Epidermal melanocyte (primary cell): ENCODE data around the gene MARVELD2.
A peak's percentile ranks its signal among the peaks of the same experiment; 100 is the strongest.
"Not testable (repeated sequence)": the region's sequence is repeated elsewhere in the genome, so short reads cannot be mapped to it uniquely, and the experiment has no call there.

Source experiments
- DNase-seq: peaks from one replicate; pipeline ENCODE4 v3.0.0; 2011; ENCODE audit warnings: low spot score; ENCODE audit not compliant: insufficient read length

The MARVELD2 gene, protein sequence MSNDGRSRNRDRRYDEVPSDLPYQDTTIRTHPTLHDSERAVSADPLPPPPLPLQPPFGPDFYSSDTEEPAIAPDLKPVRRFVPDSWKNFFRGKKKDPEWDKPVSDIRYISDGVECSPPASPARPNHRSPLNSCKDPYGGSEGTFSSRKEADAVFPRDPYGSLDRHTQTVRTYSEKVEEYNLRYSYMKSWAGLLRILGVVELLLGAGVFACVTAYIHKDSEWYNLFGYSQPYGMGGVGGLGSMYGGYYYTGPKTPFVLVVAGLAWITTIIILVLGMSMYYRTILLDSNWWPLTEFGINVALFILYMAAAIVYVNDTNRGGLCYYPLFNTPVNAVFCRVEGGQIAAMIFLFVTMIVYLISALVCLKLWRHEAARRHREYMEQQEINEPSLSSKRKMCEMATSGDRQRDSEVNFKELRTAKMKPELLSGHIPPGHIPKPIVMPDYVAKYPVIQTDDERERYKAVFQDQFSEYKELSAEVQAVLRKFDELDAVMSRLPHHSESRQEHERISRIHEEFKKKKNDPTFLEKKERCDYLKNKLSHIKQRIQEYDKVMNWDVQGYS

DNA sequence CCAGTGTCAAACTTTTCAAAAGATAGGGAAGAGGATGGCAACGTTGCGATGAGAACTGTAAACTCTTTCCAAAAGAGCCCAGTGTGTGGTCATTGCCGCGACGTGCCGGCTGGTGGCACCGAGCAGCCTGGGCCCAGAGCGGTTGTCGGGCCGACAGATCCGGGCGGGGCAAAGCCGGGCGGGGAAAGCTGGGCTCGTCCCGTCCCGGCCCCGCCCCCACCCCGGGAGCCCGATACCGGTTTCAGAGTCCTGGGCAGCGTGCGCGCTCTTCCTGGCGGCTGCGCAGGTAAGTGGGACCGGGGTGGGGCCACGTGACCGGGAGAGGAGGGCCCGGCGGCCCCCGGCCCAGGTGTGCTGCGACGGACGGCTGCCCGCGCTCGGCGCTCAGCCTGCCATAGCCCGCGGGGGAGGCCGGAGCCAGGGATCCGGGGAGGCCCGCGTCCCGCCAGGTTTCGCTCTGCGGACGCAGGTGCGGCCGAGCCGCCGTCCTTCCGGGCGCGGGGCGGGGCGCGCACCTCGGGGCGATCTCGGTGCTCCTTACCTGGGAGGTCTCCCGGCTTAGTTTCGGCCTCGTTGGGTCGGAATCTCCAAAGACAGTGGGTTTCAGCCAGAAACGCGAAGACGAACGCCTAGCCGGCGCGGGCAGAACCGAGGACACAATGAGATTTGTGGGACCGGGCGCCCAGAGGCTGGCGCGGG is at the start of gene MARVELD2:
TSS of gene MARVELD2 (plus strand) at position 232 of the 699 bp plus-strand sequence. CDS start 4,270 bp downstream, outside the sequence.
- DNase-seq: peak; percentile 73

DNA sequence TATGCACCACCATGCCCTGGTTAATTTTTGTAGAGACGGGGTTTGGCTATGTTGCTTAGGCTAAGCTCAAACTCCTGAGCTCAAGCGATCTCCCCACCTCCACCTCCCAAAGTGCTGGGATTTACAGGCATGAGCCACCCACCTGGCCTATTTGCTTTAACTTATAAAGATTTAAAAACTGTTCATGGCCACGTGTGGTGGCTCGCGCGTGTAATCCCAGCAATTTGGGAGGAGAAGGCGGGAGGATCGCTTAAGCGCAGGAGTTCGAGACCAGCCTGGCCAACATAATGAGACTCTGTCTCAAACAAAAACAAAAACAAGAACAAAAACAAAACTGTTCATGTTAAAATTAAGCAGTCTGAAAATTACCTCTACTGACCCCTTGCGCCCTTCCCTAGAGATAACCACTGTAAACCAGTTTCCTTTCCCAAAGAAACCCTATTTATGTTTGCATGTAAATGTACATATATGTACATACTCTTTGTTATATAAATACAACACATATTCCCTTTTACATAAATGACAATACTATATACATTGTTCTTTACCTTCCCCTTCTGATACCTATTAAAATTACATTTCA is 47.1 kb upstream of the MARVELD2 start:
- no peak for DNase-seq

DNA sequence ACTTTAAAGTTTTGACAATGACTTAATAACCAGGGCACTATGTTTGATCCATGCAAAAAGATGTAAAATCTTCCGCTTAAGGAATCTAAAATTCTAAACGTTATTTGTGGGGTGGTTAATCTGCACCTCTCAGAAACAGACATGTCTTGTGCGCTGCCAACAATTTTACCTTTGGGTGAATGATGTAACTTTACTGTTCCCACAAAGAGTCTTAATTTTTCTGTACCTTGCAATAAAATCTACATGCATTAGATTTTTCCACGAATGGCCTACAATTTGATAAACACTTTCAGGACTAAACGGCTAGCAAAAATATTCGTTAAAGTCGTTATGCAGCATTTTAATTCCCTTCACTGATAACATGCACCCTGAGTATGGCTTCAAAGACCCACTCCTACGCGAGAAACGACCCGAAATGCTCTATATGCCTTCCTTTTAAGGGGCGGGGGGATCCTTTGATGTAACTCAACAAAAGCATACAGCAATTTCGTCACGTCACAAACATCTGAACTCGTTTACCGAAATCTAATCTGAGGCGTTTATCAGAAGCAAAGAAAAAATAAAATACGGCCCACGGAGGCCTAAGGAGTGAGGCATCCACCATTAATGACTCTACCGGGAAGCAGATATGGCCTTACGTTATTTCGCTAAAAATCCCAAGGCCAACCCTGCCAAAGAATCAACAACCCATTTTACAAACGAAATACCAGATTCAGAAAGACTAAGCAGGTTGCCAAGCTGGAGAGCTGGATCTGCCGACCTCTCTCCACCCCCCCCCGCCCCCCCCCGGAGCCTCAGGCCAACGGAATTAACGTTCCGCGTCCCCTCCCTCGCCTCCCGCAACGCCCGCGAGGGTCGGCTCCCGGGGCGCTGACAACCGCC is 46.2 kb upstream of the MARVELD2 start:
- no peak for DNase-seq

DNA sequence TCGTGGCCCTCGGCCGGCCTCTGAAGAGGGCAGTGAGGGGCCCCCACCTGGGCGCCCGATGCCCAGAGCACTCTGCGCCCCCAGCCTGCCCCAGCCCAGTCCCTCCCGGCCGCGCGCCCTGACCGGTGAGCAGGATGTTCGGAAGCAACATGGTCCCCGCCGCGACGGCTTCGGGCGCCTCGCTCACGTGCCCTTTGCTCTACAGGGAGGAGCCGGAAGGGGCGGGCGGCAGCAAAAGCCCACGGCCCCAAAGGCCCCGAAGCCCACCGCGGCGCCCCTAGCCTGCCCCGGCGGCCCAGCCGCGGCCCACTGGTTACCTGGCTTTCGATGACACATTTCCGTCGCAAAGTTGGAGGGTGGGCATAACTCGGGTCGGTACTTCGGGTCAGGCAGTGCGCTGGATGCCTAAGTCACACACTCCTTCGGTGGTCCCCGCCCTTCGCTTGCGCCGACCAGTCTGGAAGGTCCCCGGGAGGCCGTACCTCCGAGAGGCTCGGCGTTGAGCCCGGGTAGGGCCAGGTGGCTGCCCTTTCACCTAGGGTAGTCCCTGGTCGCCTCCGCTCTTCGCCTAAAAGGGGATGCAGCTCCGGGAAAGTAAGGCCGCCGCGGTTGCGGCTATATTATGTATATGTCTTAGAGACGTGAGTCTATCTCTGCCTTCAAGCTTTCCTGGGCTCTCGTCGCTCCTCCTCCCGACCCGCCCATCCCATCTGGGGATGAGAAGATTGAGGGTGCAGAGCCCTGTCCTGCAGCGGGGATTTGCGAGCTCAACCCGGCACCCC is 45.4 kb upstream of the MARVELD2 start, which contains the start of the genes AK6, RAD17 and TAF9:
TSS of gene AK6 (minus strand) at position 181 of the 782 bp plus-strand sequence. CDS start at position 151, 30 bp downstream.
TSS of gene RAD17 (plus strand) at position 479 of the 782 bp plus-strand sequence. CDS start 2,391 bp downstream, outside the sequence.
TSS of gene TAF9 (minus strand) at position 181 of the 782 bp plus-strand sequence. CDS start 3,783 bp downstream, outside the sequence.
- DNase-seq: peak; percentile 90

DNA sequence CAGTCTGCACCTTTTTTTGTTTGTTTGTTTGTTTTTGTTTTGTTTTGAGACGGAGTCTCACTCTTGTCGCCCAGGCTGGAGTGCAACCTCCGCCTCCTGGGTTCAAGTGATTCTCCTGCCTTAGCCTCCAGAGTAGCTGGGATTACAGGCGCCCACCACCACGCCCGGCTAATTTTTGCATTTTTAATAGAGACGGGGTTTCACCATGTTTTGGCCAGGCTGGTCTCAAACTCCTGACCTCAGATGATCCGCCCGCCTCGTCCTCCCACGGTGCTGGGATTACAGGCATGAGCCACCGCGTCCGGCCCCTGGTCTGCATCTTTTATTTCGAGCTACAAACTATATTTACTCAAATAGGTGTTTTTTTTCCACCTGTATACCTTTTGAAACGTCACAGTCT is 44.6 kb upstream of the MARVELD2 start:
- DNase-seq: not testable (repeated sequence)

DNA sequence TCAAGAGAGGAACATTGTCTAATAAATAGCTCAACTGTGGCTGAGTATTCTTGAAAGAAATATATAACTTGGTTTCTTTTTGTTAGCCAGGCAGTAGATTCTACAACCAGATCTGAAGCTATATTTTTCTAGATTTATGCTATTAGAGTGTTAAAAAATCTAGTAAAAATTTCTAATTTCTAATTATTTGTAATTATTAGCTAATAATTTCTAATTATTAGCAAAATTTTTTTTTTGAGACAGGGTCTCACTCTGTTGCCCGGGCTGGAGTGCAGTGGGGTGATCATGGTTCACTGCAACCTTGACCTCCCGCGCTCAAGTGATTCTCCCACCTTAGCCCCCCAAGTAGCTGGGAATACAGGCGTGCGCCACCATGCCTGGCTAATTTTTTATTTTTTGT is 42.5 kb upstream of the MARVELD2 start:
- no peak for DNase-seq

DNA sequence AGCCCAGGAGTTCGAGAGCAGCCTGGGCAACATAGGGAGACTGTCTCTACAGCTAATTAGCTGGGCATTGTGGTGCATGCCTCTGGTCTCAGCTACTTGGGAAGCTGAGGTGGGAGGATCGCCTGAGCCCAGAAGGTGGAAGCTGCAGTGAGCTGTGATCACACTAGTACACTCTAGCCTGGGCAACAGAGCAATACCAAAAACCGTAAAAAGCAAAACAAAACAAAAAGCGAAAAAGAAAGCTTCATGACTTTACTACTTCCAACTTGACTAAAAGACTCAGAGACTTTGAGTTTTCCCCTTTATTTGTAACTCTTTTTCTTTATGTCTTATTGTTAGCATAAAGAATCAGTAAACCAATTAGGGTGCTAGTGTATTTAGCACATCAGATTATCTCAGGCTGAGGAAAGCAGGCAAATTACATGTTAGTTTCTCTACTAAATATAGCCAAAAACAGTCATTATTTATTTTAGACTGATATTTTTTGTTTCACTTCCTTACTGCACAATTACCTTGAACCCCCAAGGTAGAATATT is 39.9 kb upstream of the MARVELD2 start:
- DNase-seq: no peak

DNA sequence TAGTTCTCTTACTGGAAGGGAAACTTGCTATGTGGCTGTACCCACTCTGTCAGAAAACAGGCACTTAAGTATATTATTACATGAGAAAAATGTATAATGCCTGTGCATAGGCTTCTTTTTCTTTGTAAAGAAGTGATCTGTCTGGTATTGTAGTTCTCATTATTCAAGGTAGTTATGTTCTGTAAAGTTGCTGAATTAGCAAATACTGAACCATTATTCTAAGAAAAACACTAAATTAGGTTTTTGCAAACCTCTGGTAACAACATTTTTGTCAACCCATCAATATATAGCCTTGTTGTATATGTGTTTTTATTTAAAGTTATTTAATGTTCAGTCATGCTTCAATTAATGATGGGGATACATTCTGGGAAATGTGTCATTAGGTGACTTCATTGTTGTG is 36.5 kb upstream of the MARVELD2 start:
- DNase-seq: no peak

DNA sequence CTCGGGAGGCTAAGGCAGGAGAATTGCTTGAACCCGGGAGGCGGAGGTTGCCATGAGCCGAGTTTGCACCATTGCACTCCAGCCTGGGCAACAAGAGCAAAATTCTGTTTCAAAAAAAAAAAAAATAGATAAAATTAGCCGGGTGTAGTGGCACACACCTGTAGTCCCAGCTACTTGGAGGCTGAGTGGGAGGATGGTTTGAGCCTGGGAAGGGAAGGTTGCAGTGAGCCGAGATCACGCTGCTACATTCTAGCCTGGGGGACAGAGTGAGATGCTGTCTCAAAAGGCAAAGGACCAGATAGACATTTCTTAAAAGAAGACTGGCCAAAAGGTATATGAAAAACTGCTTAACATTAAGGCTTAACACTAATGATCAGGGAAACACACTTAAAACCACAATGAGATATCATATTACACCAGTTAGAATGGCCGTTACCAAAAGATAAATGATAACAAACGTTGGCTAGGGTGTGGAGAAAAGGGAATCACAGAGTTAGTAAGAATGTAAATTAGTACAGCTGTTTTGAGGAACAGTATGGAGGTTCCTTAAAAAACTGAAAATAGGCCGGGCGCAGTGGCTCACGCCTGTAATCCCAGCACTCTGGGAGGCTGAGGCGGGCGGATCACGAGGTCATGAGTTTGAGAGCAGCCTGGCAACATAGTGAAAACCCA is 10.1 kb upstream of the MARVELD2 start:
- DNase-seq: no peak

DNA sequence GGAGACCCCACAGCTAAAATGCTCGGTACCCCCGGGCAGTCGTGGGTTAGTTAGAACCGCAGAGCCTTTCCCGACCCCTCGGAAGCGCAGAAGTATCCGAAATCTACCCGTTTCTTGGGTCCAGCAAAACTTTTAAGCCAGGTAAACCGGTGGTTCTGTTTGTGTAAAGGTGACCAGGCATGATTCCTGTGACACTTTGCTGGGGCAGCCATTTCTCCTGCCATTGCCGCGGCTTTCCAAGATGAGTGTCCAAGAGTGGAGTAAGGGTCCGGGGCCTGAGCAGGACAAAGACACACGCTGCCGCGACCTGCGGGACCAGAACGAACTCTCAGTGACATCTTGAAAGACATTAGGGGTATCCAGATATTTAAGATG is 655 bp downstream of the MARVELD2 start:
- DNase-seq: no peak

DNA sequence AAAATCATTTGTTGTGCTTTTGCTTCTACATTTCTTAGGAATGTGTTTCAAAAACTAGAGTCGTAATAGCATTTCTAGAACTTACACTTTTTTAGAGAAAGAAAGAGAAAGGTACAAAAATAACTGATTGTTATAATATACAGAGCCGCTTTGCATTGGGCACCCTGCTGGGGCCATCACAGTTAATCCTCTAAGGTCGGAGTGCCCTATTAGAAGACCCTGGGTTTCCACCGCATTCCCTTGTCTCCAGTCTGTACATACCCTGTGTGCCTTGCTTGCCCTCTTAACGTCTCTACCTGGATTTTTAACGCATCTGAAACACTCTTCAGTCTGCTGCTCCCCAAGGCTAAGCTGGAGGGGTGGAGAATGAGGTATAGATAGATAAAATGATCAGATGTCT is 1.3 kb downstream of the MARVELD2 start:
- no peak for DNase-seq

DNA sequence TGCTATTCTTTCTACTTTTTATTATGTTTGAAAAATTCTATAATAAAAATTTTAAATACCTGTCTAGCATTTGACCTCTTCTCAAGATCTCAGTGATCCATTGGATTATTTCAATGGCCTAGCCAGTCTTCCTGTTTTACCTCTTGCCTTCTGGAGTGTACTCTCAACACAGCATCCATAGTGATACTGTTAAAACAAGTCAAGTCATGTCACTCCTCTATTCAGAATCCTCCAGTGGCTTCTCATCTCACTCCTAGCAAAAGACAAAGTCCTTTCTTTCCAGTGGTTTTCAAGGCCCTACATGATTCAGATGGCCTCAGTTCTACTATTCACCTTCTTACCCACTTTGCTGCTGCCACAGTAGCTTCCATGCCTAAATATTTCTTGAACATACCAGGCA is 1.8 kb downstream of the MARVELD2 start:
- DNase-seq: no peak

DNA sequence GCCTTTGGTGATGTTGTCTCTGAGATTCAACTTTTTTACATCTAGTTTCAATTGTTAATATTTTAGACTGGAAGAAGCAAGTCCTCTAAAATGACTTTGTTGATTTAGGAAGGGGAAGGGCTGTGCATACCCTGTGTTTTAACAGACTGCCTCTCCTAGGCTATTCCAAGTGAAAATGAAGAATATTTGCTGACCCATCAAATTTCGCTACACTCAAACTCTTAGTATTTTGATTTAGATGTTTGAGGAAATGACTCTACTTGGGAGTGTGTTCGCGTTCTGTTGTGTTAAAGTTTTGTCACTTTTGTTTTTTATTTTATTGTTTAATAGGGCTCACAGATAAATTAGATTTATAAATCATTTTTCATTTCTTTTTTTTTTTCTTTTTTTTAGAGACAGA is 3.6 kb downstream of the MARVELD2 start:
- DNase-seq: no peak

DNA sequence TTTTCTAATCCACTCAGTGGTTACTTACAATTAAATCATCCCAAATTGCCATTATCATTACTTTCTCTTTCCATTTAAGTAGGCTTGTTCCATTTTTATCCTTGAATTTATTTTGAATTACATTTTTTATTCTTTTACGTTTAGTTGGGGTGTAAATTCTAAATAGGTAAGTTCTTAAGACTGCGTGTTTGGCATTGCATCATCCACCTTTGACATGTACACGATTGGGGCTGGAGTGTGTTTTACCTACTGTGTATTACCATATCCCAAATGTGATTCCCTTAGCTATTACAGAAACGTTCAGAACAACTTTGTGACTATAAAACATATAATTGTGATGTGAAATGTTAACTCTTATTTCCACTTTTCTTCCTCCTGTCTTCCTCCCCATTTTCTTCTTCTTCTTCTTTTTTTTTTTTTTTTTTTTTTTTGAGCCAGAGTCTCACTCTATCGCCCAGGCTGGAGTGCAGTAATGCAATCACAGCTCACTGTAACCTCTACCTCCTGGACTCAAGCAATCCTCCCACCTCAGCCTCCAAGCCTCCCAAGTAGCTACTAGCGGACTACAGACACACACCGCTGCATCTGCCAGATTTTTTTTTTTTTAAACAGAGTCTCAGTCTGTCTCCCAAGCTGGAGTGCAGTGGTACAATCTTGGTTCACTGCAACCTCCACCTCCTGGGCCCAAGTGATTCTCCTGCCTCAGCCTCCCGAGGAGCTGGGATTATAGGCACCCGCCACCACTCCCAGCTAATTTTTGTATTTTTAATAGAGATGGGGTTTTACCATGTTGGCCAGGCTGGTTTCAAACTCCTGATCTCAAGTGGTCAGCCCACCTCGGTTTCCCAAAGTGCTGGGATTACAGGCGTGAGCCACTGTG is 16.7 kb downstream of the MARVELD2 start:
- no peak for DNase-seq

DNA sequence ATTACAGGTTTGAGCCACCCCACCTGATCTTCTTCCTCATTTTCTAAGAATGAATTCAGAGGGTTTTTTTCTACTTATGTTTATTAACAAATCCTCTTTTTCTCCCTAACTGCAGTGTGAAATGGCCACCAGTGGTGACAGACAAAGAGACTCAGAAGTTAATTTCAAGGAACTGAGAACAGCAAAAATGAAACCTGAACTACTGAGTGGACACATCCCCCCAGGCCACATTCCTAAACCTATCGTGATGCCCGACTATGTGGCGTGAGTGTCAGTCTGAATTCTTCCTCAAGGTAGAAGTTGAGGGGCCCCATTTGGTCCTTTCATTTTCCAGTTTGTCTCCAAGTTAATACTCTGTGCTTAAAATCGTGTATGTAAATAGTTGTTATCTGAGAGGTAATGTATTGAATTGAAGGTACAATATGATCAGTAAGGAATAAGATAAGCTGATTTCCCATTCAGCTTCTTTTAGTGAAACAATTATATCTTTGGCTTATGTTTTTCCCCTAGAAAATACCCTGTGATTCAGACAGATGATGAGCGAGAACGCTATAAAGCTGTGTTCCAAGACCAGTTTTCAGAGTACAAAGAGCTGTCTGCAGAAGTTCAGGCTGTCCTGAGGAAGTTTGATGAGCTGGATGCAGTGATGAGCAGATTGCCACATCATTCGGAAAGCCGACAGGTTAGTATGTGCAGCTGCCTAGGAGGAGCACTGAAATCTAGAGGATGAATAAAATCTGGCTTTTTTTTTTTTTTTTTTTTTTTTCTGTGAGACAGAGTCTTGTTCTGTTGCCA is 17.7 kb downstream of the MARVELD2 start:
- DNase-seq: no peak

DNA sequence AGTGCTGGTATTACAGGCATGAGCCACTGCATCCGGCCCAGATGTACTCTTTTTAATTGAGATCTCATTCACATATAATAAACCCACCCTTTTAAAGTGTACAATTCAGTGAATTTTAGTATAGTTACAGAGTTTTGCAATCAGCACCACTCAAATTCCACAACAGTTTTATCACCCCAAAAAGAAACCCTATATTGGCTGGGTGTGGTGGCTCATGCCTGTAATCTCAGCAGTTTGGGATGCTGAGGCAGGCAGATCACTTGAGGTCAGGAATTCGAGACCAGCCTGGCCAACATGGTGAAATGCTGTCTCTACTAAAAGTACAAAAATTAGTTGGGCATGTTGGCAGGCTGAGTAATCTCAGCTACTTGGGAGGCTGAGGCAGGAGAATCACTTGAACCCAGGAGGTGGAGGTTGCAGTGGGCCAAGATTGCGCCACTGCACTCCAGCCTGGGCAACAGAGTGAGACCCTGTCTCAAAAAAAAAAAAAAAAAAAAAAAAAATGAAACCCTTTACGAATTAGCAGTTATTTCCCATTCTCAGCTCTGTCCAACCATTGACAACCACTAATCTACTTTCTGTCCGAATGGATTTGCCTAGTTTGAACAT is 20.5 kb downstream of the MARVELD2 start:
- DNase-seq: not testable (repeated sequence)
